Calu3 (cell line): Measurements from ENCODE around the gene OTULINL. TPM values are rescaled to one million over a fixed set of nuclear protein-coding genes. Genes with fewer than 3 reads are reported as not detected.
"Not testable (repeated sequence)": the region's sequence is repeated elsewhere in the genome, so short reads cannot be mapped to it uniquely, and the experiment has no call there.

Experiments
- BruUV-seq: library from RNA; stranded (reverse); fragments of 400-500 nt; replicated peaks from 2 replicates; lab custom pipeline; 2021; lab: Mats Ljungman, UMichigan
- CTCF ChIA-PET: fragments of 300-600 bp; sonication (Branson Sonifier 250); formaldehyde crosslinking; loops from one replicate; lab custom pipeline; 2022; ENCODE audit warnings: antibody characterized with exemption; lab: Charles Lee
- DNase-seq: peaks from one replicate; pipeline ENCODE4 v3.0.0; 2022
- H3K27ac Mint-ChIP-seq: one replicate; pipeline ENCODE4 v1.8.0; 2022; ENCODE audit warnings: mixed read lengths; ENCODE audit not compliant: unreplicated experiment
- H3K27me3 Mint-ChIP-seq: one replicate; pipeline ENCODE4 v1.8.0; 2022; ENCODE audit warnings: mixed read lengths; ENCODE audit not compliant: unreplicated experiment
- H3K36me3 Mint-ChIP-seq: one replicate; pipeline ENCODE4 v1.8.0; 2022; ENCODE audit warnings: mild to moderate bottlenecking, moderate library complexity, mixed read lengths; ENCODE audit not compliant: insufficient read depth, unreplicated experiment
- H3K4me1 Mint-ChIP-seq: one replicate; pipeline ENCODE4 v1.8.0; 2022; ENCODE audit warnings: mild to moderate bottlenecking, low read depth, mixed read lengths; ENCODE audit not compliant: unreplicated experiment
- H3K4me3 Mint-ChIP-seq: one replicate; pipeline ENCODE4 v1.8.0; 2022; ENCODE audit warnings: mild to moderate bottlenecking, low read depth, moderate library complexity, mixed read lengths; ENCODE audit not compliant: unreplicated experiment
- H3K9me3 Mint-ChIP-seq: one replicate; pipeline ENCODE4 v1.8.0; 2022; ENCODE audit warnings: low read depth, mixed read lengths; ENCODE audit not compliant: unreplicated experiment
- intact Hi-C: fragments of 100-400 bp; cut with micrococcal nuclease; formaldehyde crosslinking; loops from one replicate; pipeline ENCODE4 v1.10.0; 2022; ENCODE audit not compliant: unreplicated experiment
- total RNA-seq: library from RNA; stranded (reverse); gene quantifications from 2 replicates; pipeline ENCODE4 v1.2.3, GENCODE V29; 2022
- TF ChIP-seq, protein P1 (sequence below): fragments of 200-600 bp; IDR thresholded peaks from one replicate; pipeline ENCODE4 v1.8.0; 2022; ENCODE audit warnings: antibody characterized with exemption; ENCODE audit not compliant: unreplicated experiment

OTULINL gene
- total RNA-seq, 1 experiment from 2014 or later = 5.3 TPM

DNA sequence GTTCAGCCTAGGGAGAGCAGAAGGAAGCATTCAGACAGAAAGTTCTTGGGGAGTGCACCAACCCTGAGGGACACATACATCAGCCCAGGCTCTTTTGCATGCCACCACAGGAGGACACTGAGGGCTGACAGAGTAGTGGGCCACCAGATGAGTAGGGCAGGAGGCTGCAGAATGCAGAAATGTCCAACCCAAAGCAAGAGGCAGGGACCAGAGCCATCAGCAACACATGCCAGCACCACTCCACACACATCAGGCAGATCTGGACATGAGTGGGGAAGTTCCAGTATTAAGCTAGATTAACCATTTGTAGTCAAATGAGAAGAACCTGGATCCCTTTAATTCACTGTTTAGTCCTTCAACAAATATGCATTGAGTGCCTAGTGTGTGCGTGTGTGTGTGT lies 35.7 kb upstream of the OTULINL start:
- no TSS peak for BruUV-seq
- intact Hi-C loops = no loop called here

DNA sequence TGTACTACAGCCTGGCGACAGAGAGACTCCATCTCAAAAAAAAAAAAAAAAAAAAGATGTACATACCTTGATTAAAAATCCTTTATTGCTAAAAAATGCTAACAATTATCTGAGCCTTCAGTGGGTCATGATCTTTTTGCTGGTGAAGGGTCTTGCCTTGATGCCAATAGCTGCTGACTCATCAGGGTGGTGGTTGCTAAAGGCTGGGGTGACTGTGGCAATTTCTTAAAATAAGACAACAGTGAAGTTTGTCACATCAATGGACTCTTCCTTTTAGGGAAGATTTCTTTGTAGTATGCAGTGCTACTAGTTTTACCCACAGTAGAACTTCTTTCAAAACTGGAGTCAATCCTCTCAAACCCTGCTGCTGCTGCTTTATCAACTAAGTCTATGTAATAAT lies 33.9 kb upstream of the OTULINL start:
- Mint-ChIP-seq H3K27me3 (peaks cover 72% of the 10 kb centered on the region), H3K4me3 (no peak overlapping the region), H3K9me3 (no peaks in the 10 kb centered on the region), H3K4me1 (no peaks in the 10 kb centered on the region), H3K36me3 (no peaks in the 10 kb centered on the region), H3K27ac (no peak overlapping the region)
- DNase-seq = no peak
- intact Hi-C loops = no loop called here
- CTCF ChIA-PET = interaction anchor here (0.8 kb wide), 1 partner anchor 22 kb away, joined by 4 read pairs; no protein-coding TSS in a partner anchor
- BruUV-seq = no TSS peak
- TF ChIP-seq, protein P1, sequence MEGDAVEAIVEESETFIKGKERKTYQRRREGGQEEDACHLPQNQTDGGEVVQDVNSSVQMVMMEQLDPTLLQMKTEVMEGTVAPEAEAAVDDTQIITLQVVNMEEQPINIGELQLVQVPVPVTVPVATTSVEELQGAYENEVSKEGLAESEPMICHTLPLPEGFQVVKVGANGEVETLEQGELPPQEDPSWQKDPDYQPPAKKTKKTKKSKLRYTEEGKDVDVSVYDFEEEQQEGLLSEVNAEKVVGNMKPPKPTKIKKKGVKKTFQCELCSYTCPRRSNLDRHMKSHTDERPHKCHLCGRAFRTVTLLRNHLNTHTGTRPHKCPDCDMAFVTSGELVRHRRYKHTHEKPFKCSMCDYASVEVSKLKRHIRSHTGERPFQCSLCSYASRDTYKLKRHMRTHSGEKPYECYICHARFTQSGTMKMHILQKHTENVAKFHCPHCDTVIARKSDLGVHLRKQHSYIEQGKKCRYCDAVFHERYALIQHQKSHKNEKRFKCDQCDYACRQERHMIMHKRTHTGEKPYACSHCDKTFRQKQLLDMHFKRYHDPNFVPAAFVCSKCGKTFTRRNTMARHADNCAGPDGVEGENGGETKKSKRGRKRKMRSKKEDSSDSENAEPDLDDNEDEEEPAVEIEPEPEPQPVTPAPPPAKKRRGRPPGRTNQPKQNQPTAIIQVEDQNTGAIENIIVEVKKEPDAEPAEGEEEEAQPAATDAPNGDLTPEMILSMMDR = no peak

More for the DNA sequence above, 35.7 kb upstream of the OTULINL start:
- CTCF ChIA-PET = no interaction called here
- H3K27ac Mint-ChIP-seq = no peak overlapping the region
- H3K36me3 Mint-ChIP-seq = no peaks in the 10 kb centered on the region
- DNase-seq = no peak
- no peaks in the 10 kb centered on the region for H3K9me3 Mint-ChIP-seq
- peaks cover 68% of the 10 kb centered on the region for H3K27me3 Mint-ChIP-seq
- TF ChIP-seq, protein P1 = no peak
- H3K4me1 Mint-ChIP-seq = no peaks in the 10 kb centered on the region
- no peak overlapping the region for H3K4me3 Mint-ChIP-seq

DNA sequence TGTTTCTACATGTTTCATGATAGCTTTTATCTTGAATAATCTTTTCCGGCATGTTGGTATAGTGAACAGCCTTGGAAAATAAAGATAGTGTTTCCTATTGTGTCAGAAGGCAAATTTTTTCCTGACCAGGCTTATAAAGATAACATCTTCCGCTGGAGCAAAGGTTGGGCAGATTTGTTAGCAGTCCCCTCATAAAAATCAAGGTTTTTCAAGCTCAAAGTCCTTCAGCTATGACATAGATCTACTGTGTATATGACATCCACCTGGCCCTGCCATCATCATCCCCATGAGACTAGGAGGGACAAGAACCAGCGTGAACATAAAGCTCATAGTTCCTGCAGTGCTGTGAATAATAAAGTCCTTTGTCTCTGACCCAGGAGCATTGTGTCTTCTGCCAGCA lies 30.4 kb upstream of the OTULINL start:
- TF ChIP-seq, protein P1 = no peak
- CTCF ChIA-PET = no interaction called here
- no peak overlapping the region for H3K27ac Mint-ChIP-seq
- no peak overlapping the region for H3K4me3 Mint-ChIP-seq
- DNase-seq = no peak
- H3K9me3 Mint-ChIP-seq = no peaks in the 10 kb centered on the region
- no TSS peak for BruUV-seq
- peaks cover 44% of the 10 kb centered on the region for H3K27me3 Mint-ChIP-seq
- H3K36me3 Mint-ChIP-seq = no peaks in the 10 kb centered on the region
- intact Hi-C loops = no loop called here
- no peaks in the 10 kb centered on the region for H3K4me1 Mint-ChIP-seq

DNA sequence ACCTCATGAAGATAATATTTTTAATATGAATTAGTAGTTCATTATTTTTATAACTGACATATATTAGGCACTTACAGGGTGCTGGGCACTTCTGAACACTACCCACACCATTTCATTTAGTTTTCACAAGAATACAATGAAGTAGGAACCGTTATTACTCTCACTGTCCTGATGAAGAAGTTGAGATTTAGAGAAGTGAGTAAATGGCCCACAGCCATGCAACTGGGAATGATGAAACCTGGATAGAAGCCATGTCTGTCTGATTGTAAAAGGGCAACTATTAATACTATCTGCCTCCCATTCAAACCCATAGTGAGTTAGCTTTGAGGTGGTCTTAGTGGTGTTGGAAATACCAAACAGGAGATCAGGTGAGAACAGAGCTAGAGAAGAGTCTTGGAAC lies 29.6 kb upstream of the OTULINL start:
- TF ChIP-seq, protein P1 = no peak
- Mint-ChIP-seq H3K9me3 (no peaks in the 10 kb centered on the region), H3K4me1 (no peaks in the 10 kb centered on the region), H3K27me3 (peaks cover 36% of the 10 kb centered on the region), H3K36me3 (no peaks in the 10 kb centered on the region), H3K4me3 (no peak overlapping the region), H3K27ac (no peak overlapping the region)
- no TSS peak for BruUV-seq
- no peak for DNase-seq
- intact Hi-C loops = no loop called here
- CTCF ChIA-PET = no interaction called here

DNA sequence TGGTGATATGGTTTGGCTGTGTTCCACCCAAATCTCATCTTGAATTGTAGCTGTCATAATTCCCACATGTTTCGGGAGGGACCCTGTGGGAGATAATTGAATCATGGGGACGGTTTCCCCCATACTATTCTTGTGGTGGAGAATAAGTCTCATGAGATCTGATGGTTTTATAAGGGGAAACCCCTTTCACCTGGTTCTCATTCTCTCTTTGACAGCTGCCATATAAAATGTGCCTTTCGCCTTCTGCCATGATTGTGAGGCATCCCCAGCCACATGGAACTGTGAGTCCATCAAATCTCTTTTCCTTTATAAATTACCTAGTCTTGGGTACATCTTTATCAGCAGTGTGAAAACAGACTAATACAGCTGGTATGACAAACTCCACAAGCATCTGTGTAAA lies 27.3 kb upstream of the OTULINL start:
- H3K27me3 Mint-ChIP-seq = peaks cover 20% of the 10 kb centered on the region
- H3K9me3 Mint-ChIP-seq, H3K36me3 Mint-ChIP-seq, H3K4me1 Mint-ChIP-seq, BruUV-seq, intact Hi-C loops, DNase-seq, H3K4me3 Mint-ChIP-seq, CTCF ChIA-PET, H3K27ac Mint-ChIP-seq: not testable (repeated sequence)
